ENCODE results near the gene SAFB.

Gene SAFB

DNA sequence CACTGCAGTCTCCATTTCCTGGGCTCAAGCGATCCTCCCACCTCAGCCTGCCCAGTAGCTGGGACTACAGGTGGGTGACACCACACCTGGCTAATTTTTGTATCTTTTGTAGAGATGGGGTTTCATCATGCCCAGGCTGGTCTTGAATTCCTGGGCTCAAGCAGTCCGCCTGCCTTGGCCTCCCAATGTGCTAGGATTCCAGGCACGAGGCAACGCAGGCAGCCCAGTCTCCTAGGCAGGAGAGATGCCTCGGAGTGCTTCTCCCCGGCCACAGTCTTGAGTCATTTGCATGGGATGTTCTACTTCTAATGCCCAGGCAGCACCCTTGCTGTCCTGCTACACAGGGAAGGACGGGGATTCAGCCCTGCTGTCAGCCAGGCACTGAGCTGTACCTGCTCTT, 48.7 kb downstream of the SAFB start:
- DNase-seq = no peak

DNA sequence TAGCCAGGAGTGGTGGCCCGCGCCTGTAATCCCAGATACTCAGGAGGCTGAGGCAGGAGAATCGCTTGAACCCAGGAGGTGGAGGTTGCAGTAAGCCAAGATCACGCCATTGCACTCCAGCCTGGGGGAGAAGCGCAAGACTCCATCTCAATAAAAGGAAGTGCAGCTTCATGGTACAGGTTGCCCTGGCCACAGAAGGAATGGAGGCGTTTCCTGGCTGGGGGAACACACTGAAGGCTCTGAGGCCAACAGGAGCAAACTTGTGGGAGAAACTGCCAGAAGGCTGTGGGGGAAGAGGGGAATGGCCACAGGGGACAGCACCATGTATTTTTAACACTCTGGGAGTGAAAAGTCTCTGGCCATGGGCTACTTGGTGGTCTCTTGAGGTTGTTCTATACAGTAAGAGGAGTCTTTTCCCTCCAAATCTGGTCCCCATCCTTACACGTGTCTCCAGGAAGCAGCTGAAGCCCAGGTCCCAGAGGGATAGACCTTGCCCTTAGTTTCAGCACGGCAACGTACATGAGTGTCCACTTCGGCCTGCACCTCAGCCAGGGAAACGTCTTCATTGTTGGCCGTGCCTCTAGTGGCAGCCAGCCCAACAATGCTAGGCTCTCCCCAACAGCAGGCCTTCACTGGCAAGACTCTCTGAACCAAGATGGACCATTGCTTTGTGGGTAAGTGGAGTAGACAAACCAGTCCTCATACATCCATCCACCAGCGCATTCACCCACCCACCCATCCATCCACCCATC, 50.0 kb downstream of the SAFB start:
- no peak for DNase-seq

DNA sequence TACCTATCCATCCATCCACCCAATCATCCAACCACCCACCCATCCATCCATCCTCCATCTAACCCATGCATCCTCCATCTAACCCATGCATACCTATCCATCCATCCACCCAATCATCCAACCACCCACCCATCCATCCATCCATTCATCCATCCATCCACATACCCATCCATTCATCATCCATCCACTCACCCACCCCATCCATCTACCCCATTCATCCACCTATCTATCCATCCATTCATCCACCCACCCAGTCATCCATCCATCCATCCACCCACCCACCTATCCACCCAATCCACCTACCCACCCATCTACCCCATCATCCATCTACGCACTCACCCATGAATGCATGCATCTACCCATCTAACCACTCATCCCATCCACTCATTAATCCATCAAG, 50.9 kb downstream of the SAFB start:
- no peak for DNase-seq

DNA sequence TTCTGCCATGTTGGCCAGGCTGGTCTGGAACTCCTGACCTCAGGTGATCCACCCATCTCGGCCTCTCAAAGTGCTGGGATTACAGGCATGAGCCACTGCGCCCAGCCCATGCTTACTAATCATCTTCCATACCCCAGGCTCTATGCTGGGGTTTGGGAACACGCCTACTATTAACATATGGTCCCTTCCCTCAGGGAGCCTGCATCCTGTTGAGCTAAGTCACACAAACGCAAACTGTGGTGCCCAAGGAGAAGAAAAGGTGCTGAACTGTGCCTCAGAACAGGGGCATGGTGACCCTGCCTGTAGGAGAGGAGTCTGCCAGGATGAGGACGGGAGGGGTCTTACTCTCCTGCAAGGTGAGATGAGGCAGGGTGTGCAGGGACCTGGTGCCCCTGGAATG, 51.8 kb downstream of the SAFB start:
- no peak for DNase-seq

GRCh38 chr19:5676105-5676771, 53.4 kb downstream of the SAFB start:
- no peak for DNase-seq

GRCh38 chr19:5676772-5677105, 53.9 kb downstream of the SAFB start:
- no peak for DNase-seq

DNA sequence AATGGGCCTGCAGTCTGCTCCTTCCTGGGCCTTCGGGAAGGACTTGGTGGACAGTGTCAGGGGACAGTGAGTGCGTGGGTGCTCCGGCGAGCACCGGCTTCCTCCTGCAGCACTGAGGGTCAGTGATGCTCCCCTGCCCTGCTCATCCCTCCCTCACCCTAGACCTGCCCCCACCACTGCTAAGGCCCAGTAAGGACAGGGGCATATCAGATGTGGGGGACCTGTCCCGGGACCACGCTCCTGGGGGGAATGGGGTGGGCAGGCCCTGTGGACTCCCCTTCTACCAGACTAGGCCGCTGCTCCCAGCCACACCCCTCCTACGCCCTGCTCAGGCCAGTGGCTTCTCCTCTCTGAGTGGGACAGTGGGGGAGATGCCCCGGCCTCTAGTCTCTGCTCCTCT, 54.3 kb downstream of the SAFB start:
- DNase-seq = no peak

GRCh38 chr19:5677580-5677979, 54.7 kb downstream of the SAFB start:
- DNase-seq = no peak

DNA sequence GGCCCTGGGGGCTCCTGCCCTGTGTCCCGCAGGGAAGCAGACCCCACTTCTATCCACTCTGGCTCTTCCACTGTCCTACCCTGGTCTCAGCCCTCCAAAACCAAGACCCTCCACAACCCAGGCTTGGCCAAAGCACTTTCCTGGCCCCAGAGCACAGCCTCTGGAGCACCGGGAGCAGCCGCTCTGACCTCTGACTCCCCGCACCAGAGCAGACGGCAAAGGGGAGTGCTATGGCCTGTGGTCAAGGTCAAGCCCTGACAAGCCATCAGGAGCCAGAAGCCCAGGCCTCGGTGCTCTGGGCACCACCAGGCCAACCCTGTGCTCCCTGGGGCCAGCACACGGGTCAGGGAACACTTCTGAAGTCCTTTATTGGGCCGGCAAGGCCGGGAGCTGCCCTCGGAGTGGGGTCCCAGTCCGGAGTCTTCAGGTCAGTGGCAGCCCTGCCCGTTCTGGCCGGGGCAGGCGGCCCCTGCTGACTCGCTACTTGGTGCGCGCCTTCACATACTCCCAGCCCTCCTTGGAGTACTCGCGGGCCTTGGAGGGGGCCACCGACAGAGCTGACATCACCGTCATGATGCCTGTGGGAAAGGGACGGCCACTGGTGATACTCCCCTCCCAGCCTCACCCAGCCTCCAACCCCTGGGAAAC, 55.3 kb downstream of the SAFB start:
- DNase-seq = no peak

- no peak for DNase-seq
These were observed 56.6 kb downstream of the SAFB start for GRCh38 chr19:5679289-5680083.

- DNase-seq = no peak
These were observed 57.2 kb downstream of the SAFB start for GRCh38 chr19:5680084-5680436.

- peak; percentile 97 to 99 for DNase-seq
These were observed 57.8 kb downstream of the SAFB start, which contains the start of the genes HSD11B1L and MICOS13 for GRCh38 chr19:5680437-5681368. Gene HSD11B1L (plus strand): TSS chr19:5681027. CDS start chr19:5684833, 3,806 bp downstream. Gene MICOS13 (minus strand): TSS chr19:5680516. CDS start chr19:5680486, 30 bp downstream.

GRCh38 chr19:5681391-5682106, 58.7 kb downstream of the SAFB start:
- DNase-seq = no peak

- no peak for DNase-seq
These were observed 59.2 kb downstream of the SAFB start for GRCh38 chr19:5682107-5682482.

- no peak for DNase-seq
These were observed 60.4 kb downstream of the SAFB start for GRCh38 chr19:5683177-5683886.

DNA sequence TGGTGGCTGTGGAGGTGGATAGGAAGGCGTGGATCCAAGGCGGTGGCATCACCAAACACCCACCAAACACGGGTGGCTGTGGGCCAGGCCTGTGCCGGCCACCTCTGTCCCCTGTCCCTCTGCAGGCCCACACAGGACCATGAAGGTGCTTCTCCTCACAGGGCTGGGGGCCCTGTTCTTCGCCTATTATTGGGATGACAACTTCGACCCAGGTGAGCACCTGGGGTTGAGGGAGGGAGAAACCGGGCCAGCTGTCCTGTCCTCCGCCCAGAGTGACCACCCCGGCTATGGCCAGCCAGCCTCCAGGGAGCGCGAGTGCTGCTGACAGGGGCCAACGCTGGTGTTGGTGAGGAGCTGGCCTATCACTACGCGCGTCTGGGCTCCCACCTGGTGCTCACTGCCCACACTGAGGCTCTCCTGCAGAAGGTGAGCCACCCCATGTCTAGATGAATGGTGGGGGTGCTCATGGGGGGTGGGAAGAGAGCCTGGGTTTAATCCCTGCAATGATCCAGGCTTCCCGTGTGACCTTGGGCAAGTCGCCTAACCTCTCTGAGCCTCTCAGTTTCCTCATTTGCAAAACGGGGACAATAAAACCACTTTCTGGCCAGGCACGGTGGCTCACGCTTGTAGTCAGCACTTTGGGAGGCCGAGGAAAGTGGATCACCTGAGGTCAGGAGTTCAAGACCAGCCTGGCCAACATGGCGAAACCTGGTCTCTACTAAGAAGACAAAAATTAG, 62.0 kb downstream of the SAFB start:
- DNase-seq = no peak

DNA sequence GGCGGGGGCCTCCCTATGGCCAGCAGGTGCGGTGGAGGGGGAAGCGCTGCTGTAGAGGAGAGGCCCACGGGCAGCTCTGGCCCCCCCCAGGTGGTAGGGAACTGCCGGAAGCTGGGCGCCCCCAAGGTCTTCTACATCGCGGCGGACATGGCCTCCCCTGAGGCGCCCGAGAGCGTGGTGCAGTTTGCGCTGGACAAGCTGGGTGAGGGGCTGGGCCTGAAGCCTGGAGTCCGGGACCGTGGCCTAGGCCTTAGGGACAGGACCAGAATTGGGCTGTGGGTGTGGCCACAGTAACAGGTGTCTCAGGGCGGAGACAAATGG, 63.4 kb downstream of the SAFB start:
- no peak for DNase-seq

DNA sequence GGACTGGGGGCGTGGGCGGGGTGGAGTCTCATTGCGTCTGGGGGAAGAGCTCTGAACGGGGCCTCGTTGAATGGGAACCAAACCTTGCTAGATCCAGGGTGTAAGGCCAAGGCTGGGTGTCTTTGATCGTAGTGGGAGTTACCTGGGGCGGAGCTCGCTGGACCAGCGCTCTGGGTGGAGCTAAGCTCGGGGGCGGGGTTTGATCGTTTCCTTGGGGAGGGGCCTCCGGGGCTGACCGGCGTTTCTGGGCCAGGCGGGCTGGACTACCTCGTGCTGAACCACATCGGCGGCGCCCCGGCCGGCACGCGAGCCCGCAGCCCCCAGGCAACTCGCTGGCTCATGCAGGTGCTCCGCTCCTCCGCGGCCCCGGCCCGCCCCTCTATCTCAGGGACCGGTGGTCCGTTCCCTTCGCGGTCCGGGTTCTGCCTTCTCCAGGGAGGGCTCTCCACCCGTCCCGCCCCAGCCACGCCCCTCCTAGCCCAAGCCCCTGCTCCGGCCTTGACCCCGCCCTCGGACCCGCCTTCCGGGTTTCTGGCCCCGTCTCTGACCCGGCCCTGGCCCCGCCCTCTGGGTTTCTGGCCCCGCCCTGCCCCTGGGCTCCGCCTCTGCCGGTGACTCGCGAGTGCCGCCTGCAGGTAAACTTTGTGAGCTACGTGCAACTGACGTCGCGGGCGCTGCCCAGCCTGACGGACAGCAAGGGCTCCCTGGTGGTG, 63.9 kb downstream of the SAFB start:
- peak; percentile 90 to 100 for DNase-seq

DNA sequence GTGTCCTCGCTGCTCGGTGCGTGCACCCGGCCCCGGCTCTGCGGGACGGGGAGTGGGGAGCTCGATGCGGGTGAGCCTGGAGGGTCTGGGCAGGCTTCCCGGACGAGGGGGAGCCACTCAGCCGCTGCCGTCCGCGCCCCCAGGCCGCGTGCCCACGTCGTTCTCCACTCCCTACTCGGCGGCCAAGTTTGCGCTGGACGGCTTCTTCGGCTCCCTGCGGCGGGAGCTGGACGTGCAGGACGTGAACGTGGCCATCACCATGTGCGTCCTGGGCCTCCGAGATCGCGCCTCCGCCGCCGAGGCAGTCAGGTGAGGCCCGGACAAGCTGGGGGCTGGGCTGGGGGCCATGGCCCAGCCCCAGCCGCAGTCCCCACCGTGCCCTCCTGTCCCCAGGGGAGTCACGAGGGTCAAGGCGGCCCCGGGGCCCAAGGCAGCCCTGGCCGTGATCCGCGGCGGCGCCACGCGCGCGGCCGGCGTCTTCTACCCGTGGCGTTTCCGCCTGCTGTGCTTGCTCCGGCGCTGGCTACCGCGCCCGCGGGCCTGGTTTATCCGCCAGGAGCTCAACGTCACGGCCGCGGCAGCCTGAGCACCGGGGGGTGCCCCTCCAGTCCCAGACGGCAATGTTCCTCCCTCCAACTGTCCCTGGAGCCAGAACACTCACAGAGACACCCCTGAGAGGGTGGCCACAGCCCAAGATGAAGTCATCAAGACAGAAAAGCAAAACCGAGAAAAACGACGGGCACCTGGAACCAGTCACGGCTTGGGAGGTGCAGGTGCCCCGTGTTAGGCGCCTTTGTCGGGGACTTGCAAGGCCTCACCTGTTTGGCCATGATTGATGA, 64.7 kb downstream of the SAFB start:
- no peak for DNase-seq

Measured in stimulated activated CD4-positive, alpha-beta T cell treated with anti-CD3 and anti-CD28 coated beads, Interleukin-4, amount 100 ng/mL, for 4 hours (primary cell).